Cardiac septum (tissue), 1 donor: ENCODE data around the gene IFNG. TPM values are rescaled to one million over a fixed set of nuclear protein-coding genes. Genes with fewer than 3 reads are reported as not detected.

Source experiments
- DNase-seq: peaks from one replicate; pipeline ENCODE4 v3.0.0-alpha.2; 2020; ENCODE audit warnings: low spot score
- intact Hi-C: fragments of 100-400 bp; cut with DNase I; formaldehyde crosslinking; loops from one replicate; pipeline ENCODE4 v1.14.0; 2022
- total RNA-seq: library from RNA; stranded (reverse); fragmentation: NEBNext Ultra II Directional; extraction: Animal tissue kit (Norgen Biotek cat#: 25700); gene quantifications from one replicate; pipeline ENCODE4 v1.2.1, GENCODE V29; 2021
- donor health status: DM: no; HTN: no; CAD: no.

The IFNG gene
- total RNA-seq, 1 donor from 2014 or later: not detected

GRCh38 chr12:68170726-68171125, 11.2 kb upstream of the IFNG start:
- intact Hi-C loops: no loop called here
- DNase-seq: no peak

GRCh38 chr12:68169213-68169889, 9.8 kb upstream of the IFNG start:
- intact Hi-C loops: no loop called here
- no peak for DNase-seq

GRCh38 chr12:68166317-68166831, 6.8 kb upstream of the IFNG start:
- DNase-seq: no peak
- intact Hi-C loops: no loop called here

- intact Hi-C loops: no loop called here
- DNase-seq: no peak
Observed at GRCh38 chr12:68163560-68164081, 4.1 kb upstream of the IFNG start.

GRCh38 chr12:68162374-68162773, 2.8 kb upstream of the IFNG start:
- no peak for DNase-seq
- intact Hi-C loops: no loop called here

GRCh38 chr12:68158432-68158831, 1.1 kb downstream of the IFNG start:
- DNase-seq: no peak
- intact Hi-C loops: no loop called here

- DNase-seq: no peak
- intact Hi-C loops: no loop called here
Observed at GRCh38 chr12:68157380-68157779, 2.2 kb downstream of the IFNG start.

- intact Hi-C loops: no loop called here
- no peak for DNase-seq
Observed at GRCh38 chr12:68156636-68157035, 2.9 kb downstream of the IFNG start.

GRCh38 chr12:68154779-68155178, 4.8 kb downstream of the IFNG start:
- no peak for DNase-seq
- intact Hi-C loops: no loop called here

- intact Hi-C loops: no loop called here
- DNase-seq: no peak
Observed at GRCh38 chr12:68148261-68148951, 11.1 kb downstream of the IFNG start.

- intact Hi-C loops: no loop called here
Observed at GRCh38 chr12:68140556-68140955, 19.0 kb downstream of the IFNG start.

GRCh38 chr12:68139941-68140340, 19.6 kb downstream of the IFNG start:
- intact Hi-C loops: no loop called here
- no peak for DNase-seq

More at GRCh38 chr12:68140556-68140955, 19.0 kb downstream of the IFNG start:
- DNase-seq: no peak

GRCh38 chr12:68139001-68139400, 20.5 kb downstream of the IFNG start:
- intact Hi-C loops: no loop called here
- DNase-seq: no peak

GRCh38 chr12:68138480-68138879, 21.1 kb downstream of the IFNG start:
- intact Hi-C loops: no loop called here
- no peak for DNase-seq

- DNase-seq: no peak
- intact Hi-C loops: no loop called here
Observed at GRCh38 chr12:68137335-68137830, 22.2 kb downstream of the IFNG start.

- intact Hi-C loops: no loop called here
- no peak for DNase-seq
Observed at GRCh38 chr12:68135520-68135919, 24.0 kb downstream of the IFNG start.

- intact Hi-C loops: no loop called here
- DNase-seq: no peak
Observed at GRCh38 chr12:68131867-68132414, 27.6 kb downstream of the IFNG start.

- intact Hi-C loops: no loop called here
Observed at GRCh38 chr12:68129979-68130378, 29.6 kb downstream of the IFNG start.

GRCh38 chr12:68122236-68122920, 37.2 kb downstream of the IFNG start:
- no peak for DNase-seq
- intact Hi-C loops: no loop called here

More at GRCh38 chr12:68129979-68130378, 29.6 kb downstream of the IFNG start:
- no peak for DNase-seq

- no peak for DNase-seq
- intact Hi-C loops: no loop called here
Observed at GRCh38 chr12:68121143-68121542, 38.4 kb downstream of the IFNG start.
